Kidney (tissue), 14 donors: Measurements from ENCODE around the gene PLA2G4E. TPM values are rescaled to one million over a fixed set of nuclear protein-coding genes. Genes with fewer than 3 reads are reported as not detected.
A peak's percentile ranks its signal among the peaks of the same experiment; 100 is the strongest.

Experiments
- DNase-seq, 5 donors: peaks; one replicate each; pipeline ENCODE4 v3.0.0-alpha.2; 2013 to 2020
- FAIRE-seq: peaks from 2 replicates; lab custom pipeline; 2012; peaks lifted over from hg19 to GRCh38; lab: Jason Lieb, UNC
- H3K27ac ChIP-seq, 2 donors: one replicate each; pipeline ENCODE4 v1.7.0; 2013; ENCODE audit warnings: low read depth in 2 of 2, low read length in 2 of 2, inconsistent platforms in 1 of 2
- H3K27me3 ChIP-seq: one replicate; pipeline ENCODE4 v1.7.1; 2013; ENCODE audit warnings: low read length, inconsistent platforms; ENCODE audit not compliant: control insufficient read depth, insufficient read depth
- H3K36me3 ChIP-seq, 3 donors: one replicate each; pipeline versions ENCODE4 v1.7.0 to v1.7.1; 2013; ENCODE audit warnings: low read length in 3 of 3, control low read depth in 1 of 3, inconsistent platforms in 1 of 3; ENCODE audit not compliant: insufficient read depth in 3 of 3, control insufficient read depth in 2 of 3
- H3K4me1 ChIP-seq, 3 donors: one replicate each; pipeline versions ENCODE4 v1.7.0 to v1.7.1; 2013; ENCODE audit warnings: low read length in 3 of 3, inconsistent platforms in 1 of 3, low read depth in 1 of 3; ENCODE audit not compliant: control insufficient read depth in 2 of 3, insufficient read depth in 2 of 3
- H3K4me3 ChIP-seq, 3 donors: one replicate each; pipeline versions ENCODE4 v1.7.0 to v1.8.1; 2013; ENCODE audit warnings: low read length in 3 of 3, control low read depth in 1 of 3, inconsistent platforms in 1 of 3
- H3K9ac ChIP-seq, 3 donors: one replicate each; pipeline versions ENCODE4 v1.7.0 to v1.7.1; 2013; ENCODE audit warnings: low read length in 3 of 3, control low read depth in 1 of 3, inconsistent platforms in 1 of 3
- H3K9me3 ChIP-seq, 3 donors: one replicate each; pipeline versions ENCODE4 v1.7.0 to v1.7.1; 2013; ENCODE audit warnings: low read length in 3 of 3, control low read depth in 1 of 3, inconsistent platforms in 1 of 3; ENCODE audit not compliant: control insufficient read depth in 2 of 3, insufficient read depth in 1 of 3
- intact Hi-C: fragments of 100-400 bp; cut with DNase I; formaldehyde crosslinking; loops from one replicate; pipeline ENCODE4 v1.11.1; 2022
- polyA plus RNA-seq: library from polyadenylated mRNA; stranded (reverse); fragments of 350-450 nt; fragmentation: Illumina TruSeq; extraction: RNeasy Lipid Tissue Mini Kit (QIAGEN cat#74804); gene quantifications from one replicate; pipeline ENCODE4 v1.2.3, GENCODE V29; 2014; ENCODE audit warnings: low read depth, low replicate concordance; ENCODE audit not compliant: insufficient read depth
- total RNA-seq: library from RNA; stranded (reverse); fragmentation: NEBNext Ultra II Directional; extraction: Animal tissue kit (Norgen Biotek cat#: 25700); gene quantifications from one replicate; pipeline ENCODE4 v1.2.1, GENCODE V29; 2021
- TF ChIP-seq, protein P1 (sequence below): IDR thresholded peaks from 3 replicates; pipeline ENCODE4 v1.5.1; 2012; ENCODE audit warnings: mild to moderate bottlenecking, moderate library complexity, borderline replicate concordance; ENCODE audit not compliant: insufficient read depth; ENCODE audit errors: extremely low read depth
- donor health status: control.
- donor health status: control.
- donor health status: control.
- donor health status: control.
- donor health status: control.
- donor health status: DM: yes; HTN: yes; CAD: no.
- donor health status: Normal renal cell carcinoma (clear cell type).

Gene PLA2G4E
- total and polyA plus RNA-seq, 2 donors from 2014 or later, result not detected

DNA sequence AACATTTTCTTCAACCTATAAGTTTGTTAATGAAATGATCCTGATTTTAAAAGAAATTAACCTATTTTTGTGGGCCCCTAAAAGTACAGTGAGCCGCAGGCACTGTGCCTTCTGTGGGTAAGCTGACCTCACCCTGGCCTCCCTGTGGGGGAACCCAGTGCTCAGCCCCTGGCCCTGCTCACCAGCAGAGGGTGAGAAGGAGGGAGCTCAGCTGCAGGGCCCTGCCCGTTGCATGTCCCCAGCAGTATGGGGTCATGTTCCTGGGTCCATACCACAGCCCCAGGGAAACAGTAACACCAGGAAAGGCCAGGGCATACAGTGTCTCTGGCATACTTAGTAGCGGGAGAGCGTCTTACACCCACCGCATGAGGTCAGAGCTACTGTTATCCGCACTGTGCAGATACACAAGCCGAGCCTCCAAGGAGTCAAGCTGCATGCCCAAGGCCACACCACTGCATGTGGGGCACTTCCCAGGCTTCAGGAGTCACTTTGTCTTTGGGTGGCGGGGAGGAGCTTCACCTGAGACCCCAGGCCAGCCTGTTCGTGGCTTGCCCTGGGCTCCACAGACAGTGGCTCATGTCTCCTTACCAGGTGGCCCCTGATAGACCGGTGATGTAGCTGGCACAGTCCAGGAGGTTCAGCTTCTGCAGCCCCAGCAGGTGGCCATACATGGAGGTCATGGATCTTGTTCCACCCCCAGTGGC lies 25.9 kb downstream of the PLA2G4E start:
- Histone ChIP-seq H3K36me3 (no peaks in the 10 kb centered on the region), H3K4me3 (no peak overlapping the region), H3K27ac (no peak overlapping the region), H3K9me3 (no peaks in the 10 kb centered on the region), H3K4me1 (no peaks in the 10 kb centered on the region), H3K27me3 (no peaks in the 10 kb centered on the region), H3K9ac (no peak overlapping the region)
- intact Hi-C loops, result no loop called here
- TF ChIP-seq, protein P1, sequence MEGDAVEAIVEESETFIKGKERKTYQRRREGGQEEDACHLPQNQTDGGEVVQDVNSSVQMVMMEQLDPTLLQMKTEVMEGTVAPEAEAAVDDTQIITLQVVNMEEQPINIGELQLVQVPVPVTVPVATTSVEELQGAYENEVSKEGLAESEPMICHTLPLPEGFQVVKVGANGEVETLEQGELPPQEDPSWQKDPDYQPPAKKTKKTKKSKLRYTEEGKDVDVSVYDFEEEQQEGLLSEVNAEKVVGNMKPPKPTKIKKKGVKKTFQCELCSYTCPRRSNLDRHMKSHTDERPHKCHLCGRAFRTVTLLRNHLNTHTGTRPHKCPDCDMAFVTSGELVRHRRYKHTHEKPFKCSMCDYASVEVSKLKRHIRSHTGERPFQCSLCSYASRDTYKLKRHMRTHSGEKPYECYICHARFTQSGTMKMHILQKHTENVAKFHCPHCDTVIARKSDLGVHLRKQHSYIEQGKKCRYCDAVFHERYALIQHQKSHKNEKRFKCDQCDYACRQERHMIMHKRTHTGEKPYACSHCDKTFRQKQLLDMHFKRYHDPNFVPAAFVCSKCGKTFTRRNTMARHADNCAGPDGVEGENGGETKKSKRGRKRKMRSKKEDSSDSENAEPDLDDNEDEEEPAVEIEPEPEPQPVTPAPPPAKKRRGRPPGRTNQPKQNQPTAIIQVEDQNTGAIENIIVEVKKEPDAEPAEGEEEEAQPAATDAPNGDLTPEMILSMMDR, result no peak
- FAIRE-seq, result no peak
- no peak for DNase-seq

DNA sequence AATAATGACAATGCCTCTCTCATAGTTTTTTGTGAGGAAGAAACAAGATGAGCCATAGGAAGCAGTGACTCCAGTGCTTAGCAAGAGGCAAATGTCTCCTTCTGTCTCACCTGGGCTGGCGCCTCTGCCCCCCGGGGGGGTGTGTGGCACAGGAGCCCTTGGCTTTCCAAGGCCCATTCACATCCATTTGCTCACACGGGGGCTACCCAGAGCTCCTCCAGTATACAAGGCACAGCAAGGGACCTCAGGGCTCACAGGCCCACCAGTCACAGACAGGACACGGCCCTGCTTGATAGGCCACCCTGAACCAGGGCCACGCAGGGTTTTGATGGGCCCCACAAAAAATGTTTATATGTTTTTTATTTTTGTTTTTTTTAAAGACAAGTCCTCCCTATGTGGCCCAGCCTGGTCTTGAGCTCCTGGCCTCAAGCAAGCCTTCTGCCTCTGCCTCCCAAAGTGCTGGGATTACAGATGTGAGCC lies 26.6 kb downstream of the PLA2G4E start:
- no peak for FAIRE-seq

DNA sequence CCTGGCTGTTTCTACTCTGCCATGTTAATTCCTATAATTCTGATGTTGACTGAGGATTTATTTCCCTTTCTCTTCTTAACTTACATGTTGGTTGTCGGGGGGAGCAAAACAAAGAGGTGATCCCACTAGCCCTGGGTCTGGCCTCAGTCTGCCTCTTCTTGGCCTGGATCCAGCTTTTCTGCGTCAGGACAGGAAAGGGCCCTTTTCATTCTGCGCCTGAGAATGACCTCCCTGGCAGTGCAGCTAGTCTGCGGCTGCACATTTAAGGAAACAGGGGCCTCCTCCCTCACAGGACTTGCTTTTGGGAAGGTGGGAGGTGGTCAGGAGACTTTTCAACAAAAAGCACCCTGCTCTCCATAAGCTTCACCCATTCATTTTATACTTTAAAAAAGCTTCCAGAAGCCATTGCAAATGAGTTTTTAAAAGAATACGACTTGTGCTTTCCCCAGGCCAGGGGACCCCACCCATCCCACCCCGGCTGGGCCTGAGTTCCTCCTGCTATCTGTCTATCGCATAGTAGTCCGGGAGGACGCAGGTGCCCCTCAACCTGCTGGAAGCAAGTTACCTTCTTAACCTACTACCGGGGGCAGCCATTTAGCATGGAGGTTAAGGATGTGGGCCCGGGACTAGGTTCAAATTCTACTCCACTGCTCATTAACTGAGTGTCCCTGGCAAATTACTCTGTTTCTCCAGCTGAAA lies 27.2 kb downstream of the PLA2G4E start:
- FAIRE-seq, result no peak
- H3K4me3 ChIP-seq, result no peak overlapping the region
- H3K9me3 ChIP-seq, result no peaks in the 10 kb centered on the region
- no peaks in the 10 kb centered on the region for H3K4me1 ChIP-seq
- H3K36me3 ChIP-seq, result no peaks in the 10 kb centered on the region
- no peak overlapping the region for H3K27ac ChIP-seq
- H3K27me3 ChIP-seq, result no peaks in the 10 kb centered on the region
- intact Hi-C loops, result no loop called here
- peak in 1 of 5 donors; percentile 20 for DNase-seq
- TF ChIP-seq, protein P1, result no peak
- no peak overlapping the region for H3K9ac ChIP-seq

More for the DNA sequence above, 26.6 kb downstream of the PLA2G4E start:
- H3K4me3 ChIP-seq, result no peak overlapping the region
- DNase-seq, result no peak
- H3K9me3 ChIP-seq, result no peaks in the 10 kb centered on the region
- no peaks in the 10 kb centered on the region for H3K27me3 ChIP-seq
- TF ChIP-seq, protein P1, result no peak
- H3K9ac ChIP-seq, result no peak overlapping the region
- intact Hi-C loops, result no loop called here
- H3K36me3 ChIP-seq, result no peaks in the 10 kb centered on the region
- H3K27ac ChIP-seq, result no peak overlapping the region
- no peaks in the 10 kb centered on the region for H3K4me1 ChIP-seq
